RWPE2 (cell line): ENCODE data around the gene UTP25.

Source experiments
- ATAC-seq: fragments of 200-7000 bp; cut with Tn5 transposase; 3 replicates; pipeline ENCODE4 v1.9.1; 2021; ENCODE audit warnings: low read depth
- DNase-seq: peaks from one replicate; pipeline ENCODE4 v3.0.0-alpha.2; 2020; ENCODE audit warnings: low spot score
- H3K27ac ChIP-seq: fragments of 450-650 bp; 2 replicates; pipeline ENCODE4 v1.5.1; 2017; ENCODE audit warnings: mild to moderate bottlenecking; ENCODE audit not compliant: poor library complexity, severe bottlenecking
- H3K27me3 ChIP-seq: fragments of 250-450 bp; sonication (Bioruptor Pico); 2 replicates; pipeline ENCODE4 v1.5.1; 2021; ENCODE audit warnings: mild to moderate bottlenecking, moderate library complexity; ENCODE audit not compliant: insufficient read depth, poor library complexity, severe bottlenecking
- H3K36me3 ChIP-seq: fragments of 250-450 bp; sonication (Bioruptor Pico); 2 replicates; pipeline ENCODE4 v1.5.1; 2020; ENCODE audit warnings: low read depth, mild to moderate bottlenecking, moderate library complexity
- H3K4me1 ChIP-seq: fragments of 250-450 bp; sonication (Bioruptor Pico); 2 replicates; pipeline ENCODE4 v1.5.1; 2021; ENCODE audit warnings: mild to moderate bottlenecking, moderate library complexity; ENCODE audit not compliant: insufficient read depth, poor library complexity, severe bottlenecking
- H3K4me3 ChIP-seq: fragments of 250-450 bp; sonication (Bioruptor Pico); 2 replicates; pipeline ENCODE4 v1.5.1; 2021; ENCODE audit warnings: mild to moderate bottlenecking, moderate library complexity; ENCODE audit not compliant: severe bottlenecking
- H3K9me3 ChIP-seq: fragments of 250-450 bp; sonication (Bioruptor Pico); 2 replicates; pipeline ENCODE4 v1.5.1; 2021; ENCODE audit warnings: mild to moderate bottlenecking, moderate library complexity; ENCODE audit not compliant: severe bottlenecking
- CTCF ChIP-seq: fragments of 450-650 bp; IDR thresholded peaks from one replicate; pipeline ENCODE4 v1.5.1; 2017; ENCODE audit warnings: mild to moderate bottlenecking, moderate library complexity; ENCODE audit not compliant: poor library complexity, severe bottlenecking

UTP25 gene

GRCh38 chr1:209784265-209785169, 43.3 kb upstream of the UTP25 start, which contains the start of gene C1orf74:
TSS of gene C1orf74 (minus strand) at chr1:209784559. CDS start at chr1:209783634, 925 bp downstream.
- no peaks in the 10 kb centered on the region for H3K4me1 ChIP-seq
- H3K27me3 ChIP-seq: no peaks in the 10 kb centered on the region
- DNase-seq (peak; percentile 88), ATAC-seq (peak; percentile 96)
- no peaks in the 10 kb centered on the region for H3K9me3 ChIP-seq
- TF ChIP-seq CTCF: no peak
- H3K27ac ChIP-seq: peak within 1 kb of the TSS; percentile 67
- peaks cover 42% of the 10 kb centered on the region for H3K36me3 ChIP-seq
- H3K4me3 ChIP-seq: peak within 1 kb of the TSS; percentile 54

- Histone ChIP-seq H3K4me1 (no peaks in the 10 kb centered on the region), H3K27me3 (no peaks in the 10 kb centered on the region), H3K36me3 (peaks cover 53% of the 10 kb centered on the region), H3K4me3 (no peak overlapping the region), H3K27ac (peak overlapping the region; percentile 67), H3K9me3 (no peaks in the 10 kb centered on the region)
- no peak for ATAC-seq
- DNase-seq: no peak
- TF ChIP-seq CTCF: no peak
Measured at GRCh38 chr1:209785592-209785991, 42.2 kb upstream of the UTP25 start.

GRCh38 chr1:209786146-209786545, 41.6 kb upstream of the UTP25 start:
- H3K27me3 ChIP-seq: no peaks in the 10 kb centered on the region
- no peaks in the 10 kb centered on the region for H3K4me1 ChIP-seq
- TF ChIP-seq CTCF: no peak
- DNase-seq (no peak), ATAC-seq (no peak)
- peaks cover 58% of the 10 kb centered on the region for H3K36me3 ChIP-seq
- no peak overlapping the region for H3K27ac ChIP-seq
- H3K4me3 ChIP-seq: no peak overlapping the region
- H3K9me3 ChIP-seq: no peaks in the 10 kb centered on the region

GRCh38 chr1:209787551-209787950, 40.2 kb upstream of the UTP25 start:
- Histone ChIP-seq H3K9me3 (no peaks in the 10 kb centered on the region), H3K36me3 (peaks cover 72% of the 10 kb centered on the region), H3K4me1 (no peaks in the 10 kb centered on the region), H3K27me3 (no peaks in the 10 kb centered on the region), H3K27ac (no peak overlapping the region), H3K4me3 (no peak overlapping the region)
- DNase-seq: no peak
- ATAC-seq: no peak
- no peak for TF ChIP-seq CTCF

- peaks cover 89% of the 10 kb centered on the region for H3K36me3 ChIP-seq
- no peaks in the 10 kb centered on the region for H3K27me3 ChIP-seq
- H3K9me3 ChIP-seq: no peaks in the 10 kb centered on the region
- H3K4me3 ChIP-seq: no peak overlapping the region
- ATAC-seq: no peak
- DNase-seq: no peak
- no peak for TF ChIP-seq CTCF
- H3K4me1 ChIP-seq: no peaks in the 10 kb centered on the region
- H3K27ac ChIP-seq: no peak overlapping the region
Measured at GRCh38 chr1:209789245-209789644, 38.5 kb upstream of the UTP25 start.
